Measurements from ENCODE around the gene KRT36.

The KRT36 gene

GRCh38 chr17:41521574-41522261, 32.0 kb upstream of the KRT36 start:
- DNase-seq, result peak; percentile 31

GRCh38 chr17:41520821-41521521, 31.3 kb upstream of the KRT36 start:
- DNase-seq, result peak; percentile 97

- DNase-seq, result peak; percentile 93
These were observed 30.0 kb upstream of the KRT36 start for GRCh38 chr17:41519501-41520224.

GRCh38 chr17:41518789-41519449, 29.2 kb upstream of the KRT36 start, which contains the start of gene KRT15:
KRT15 (minus strand) TSS chr17:41518890; CDS start chr17:41518827, 63 bp downstream.
- peak; percentile 63 for DNase-seq

- DNase-seq, result peak; percentile 49
These were observed 28.3 kb upstream of the KRT36 start for GRCh38 chr17:41518031-41518430.

- DNase-seq, result no peak
These were observed 27.1 kb upstream of the KRT36 start for GRCh38 chr17:41516830-41517283.

- DNase-seq, result no peak
These were observed 26.6 kb upstream of the KRT36 start for GRCh38 chr17:41516147-41516829.

GRCh38 chr17:41513168-41513547, 23.4 kb upstream of the KRT36 start:
- DNase-seq, result peak; percentile 60

- DNase-seq, result no peak
These were observed 22.9 kb upstream of the KRT36 start for GRCh38 chr17:41512546-41513167.

- DNase-seq, result no peak
These were observed 22.0 kb upstream of the KRT36 start for GRCh38 chr17:41511716-41512115.

- DNase-seq, result no peak
These were observed 21.4 kb upstream of the KRT36 start for GRCh38 chr17:41511116-41511515.

GRCh38 chr17:41510251-41511065, 20.7 kb upstream of the KRT36 start:
- DNase-seq, result peak; percentile 47

- no peak for DNase-seq
These were observed 17.7 kb upstream of the KRT36 start for GRCh38 chr17:41507315-41507880.

- DNase-seq, result no peak
These were observed 16.4 kb upstream of the KRT36 start for GRCh38 chr17:41505809-41506767.

GRCh38 chr17:41505007-41505808, 15.5 kb upstream of the KRT36 start, which contains the start of gene KRT13:
KRT13 (minus strand) TSS chr17:41505612; CDS start chr17:41505550, 62 bp downstream.
- no peak for DNase-seq

GRCh38 chr17:41504246-41504977, 14.7 kb upstream of the KRT36 start:
- peak; percentile 15 for DNase-seq

- DNase-seq, result no peak
These were observed 13.5 kb upstream of the KRT36 start for GRCh38 chr17:41503202-41503601.

Measured in NCI-H1105 treated with DMSO at 0.1 percent for 48 hours (cell line).